ENCODE results near the gene MSX2. TPM values are rescaled to one million over a fixed set of nuclear protein-coding genes. Genes with fewer than 3 reads are reported as not detected.
A peak's percentile ranks its signal among the peaks of the same experiment; 100 is the strongest.

MSX2 gene
- total RNA-seq, 1 experiment from 2014 or later: 11.3 TPM

GRCh38 chr5:174722500-174722899 lies 1.9 kb upstream of the MSX2 start (continued):
- TF ChIP-seq EZH2phosphoT487 (IDR thresholded peaks at IDR 0.05; ENCODE audit: borderline replicate concordance) (no peak), SIN3A (IDR thresholded peaks at IDR 0.05; ENCODE audit: low read depth) (no peak), TCF7L2 (IDR thresholded peaks at IDR 0.05; ENCODE audit: borderline replicate concordance, extremely low read depth, insufficient read depth, insufficient read length) (no peak), EZH2 (IDR thresholded peaks at IDR 0.05) (no peak)

- POLR2A ChIA-PET: no interaction called here
- Histone ChIP-seq H3K27ac (ENCODE audit: low read depth, low read length) (no peak overlapping the region), H3K27me3 (ENCODE audit: insufficient read depth, low read length) (peaks cover 19% of the 10 kb centered on the region; the same call in 1 of the 2 replicates), H3K4me3 (replicated peaks in 1 of 2; ENCODE audit: low read depth in 1 of 2, low read length in 2 of 2) (peak overlapping the region; percentile 77 to 83), H3K9me2 (ENCODE audit: insufficient read depth) (no peaks in the 10 kb centered on the region), H3K36me3 (ENCODE audit: control insufficient read depth in 1 of 2, insufficient read depth in 2 of 2, low read length in 2 of 2) (0 out of 4 replicates have a peak, but pooled peaks cover 0 to 2% of the 10 kb centered on the region in 2 experiments), H3K4me1 (ENCODE audit: control insufficient read depth in 1 of 2, insufficient read depth in 2 of 2, low read length in 2 of 2) (peaks cover 7 to 35% of the 10 kb centered on the region in 2 experiments; a peak in 3 of 4 replicates), H2AFZ (ENCODE audit: low read depth, low read length, poor library complexity, severe bottlenecking) (peak overlapping the region; percentile 63), H3K9me3 (ENCODE audit: control insufficient read depth in 1 of 2, insufficient read depth in 1 of 2, low read depth in 1 of 2, low read length in 2 of 2) (no peaks in the 10 kb centered on the region), H3K9ac (ENCODE audit: low read length) (peak overlapping the region; percentile 74; the same call in 1 of the 2 replicates), H4K20me1 (ENCODE audit: insufficient read depth) (no peaks in the 10 kb centered on the region), H3K4me2 (ENCODE audit: low read length) (peak overlapping the region; percentile 95), H3K79me2 (ENCODE audit: insufficient read depth, low read length) (peaks cover 37% of the 10 kb centered on the region)
- intact Hi-C loops (cut with micrococcal nuclease): loop anchor here (5.0 to 10.0 kb wide), 2 partner anchors 201 to 959 kb away; no protein-coding TSS in a partner anchor
- TF ChIP-seq SIN3A (IDR thresholded peaks at IDR 0.05; ENCODE audit: low read depth) (no peak), ZNF274 (IDR thresholded peaks at IDR 0.05; ENCODE audit: low read depth, low read length) (no peak), POLR2A (IDR thresholded peaks at IDR 0.05; ENCODE audit: borderline replicate concordance, extremely low read depth, insufficient read depth, insufficient read length) (no peak), POLR2AphosphoS5 (IDR thresholded peaks at IDR 0.05; ENCODE audit: low read depth, low read length) (no peak), ATF3 (IDR thresholded peaks at IDR 0.05) (no peak)
- ATAC-seq (no peak), DNase-seq (ENCODE audit: low read depth, low spot score) (no peak)
- TSS peak; percentile 85 for BruUV-seq (replicated peaks)
- RAD21 ChIA-PET (ENCODE audit: low non-redundant PET in 1 of 2, low total read pairs in 2 of 2, uncharacterized antibody in 2 of 2, unreplicated experiment in 2 of 2): no interaction called here
- CTCF ChIA-PET: no interaction called here
Observed at GRCh38 chr5:174723315-174723978, 935 bp upstream of the MSX2 start.
